Right lobe of liver (tissue), 4 donors: Measurements from ENCODE around the gene SELP.

Source experiments
- CTCF ChIP-seq, 4 donors: fragments of 200-600 bp in 3 of 4; fragments of 450-650 bp in 1 of 4; IDR thresholded peaks; one replicate each; pipeline versions ENCODE4 v1.5.1 to v1.8.0; 2016 to 2022; ENCODE audit warnings: antibody characterized with exemption in 4 of 4, mild to moderate bottlenecking in 2 of 4
- POLR2A ChIP-seq: fragments of 450-650 bp; IDR thresholded peaks from one replicate; pipeline ENCODE4 v1.6.1; 2017; ENCODE audit warnings: antibody characterized with exemption, mild to moderate bottlenecking
- donor health status: DM: no; HTN: no; CAD: no.
- donor health status: DM: no; HTN: no; CAD: no.
- donor health status: DM: no; HTN: yes; CAD: no.

GRCh38 chr1:169634877-169635276 lies 5.0 kb upstream of the SELP start:
- no peak for TF ChIP-seq POLR2A
- TF ChIP-seq CTCF (IDR thresholded peaks at IDR 0.05) = no peak
